Breast epithelium (tissue), 3 donors: ENCODE results near the gene CDH24.

Experiments
- CTCF ChIP-seq, 3 donors: fragments of 450-650 bp; IDR thresholded peaks; one replicate each; pipeline ENCODE4 v1.5.1; 2016 to 2017; ENCODE audit warnings: antibody characterized with exemption in 3 of 3, mild to moderate bottlenecking in 3 of 3, moderate library complexity in 3 of 3
- POLR2A ChIP-seq: fragments of 450-650 bp; IDR thresholded peaks from one replicate; pipeline ENCODE4 v1.6.1; 2016; ENCODE audit warnings: antibody characterized with exemption, mild to moderate bottlenecking, moderate library complexity
- POLR2AphosphoS5 ChIP-seq, 3 donors: sonication (generic); formaldehyde crosslinking; IDR thresholded peaks; one replicate each; pipeline ENCODE4 v1.6.1; 2017; ENCODE audit warnings: antibody characterized with exemption in 3 of 3

GRCh38 chr14:23025151-23025814 lies 32.0 kb downstream of the CDH24 start:
- no peak for TF ChIP-seq CTCF (IDR thresholded peaks at IDR 0.05)
- TF ChIP-seq POLR2A, result no peak
- no peak for TF ChIP-seq POLR2AphosphoS5 (IDR thresholded peaks at IDR 0.05)
